ENCODE measurements around the gene ARHGEF1.

Gene ARHGEF1

DNA sequence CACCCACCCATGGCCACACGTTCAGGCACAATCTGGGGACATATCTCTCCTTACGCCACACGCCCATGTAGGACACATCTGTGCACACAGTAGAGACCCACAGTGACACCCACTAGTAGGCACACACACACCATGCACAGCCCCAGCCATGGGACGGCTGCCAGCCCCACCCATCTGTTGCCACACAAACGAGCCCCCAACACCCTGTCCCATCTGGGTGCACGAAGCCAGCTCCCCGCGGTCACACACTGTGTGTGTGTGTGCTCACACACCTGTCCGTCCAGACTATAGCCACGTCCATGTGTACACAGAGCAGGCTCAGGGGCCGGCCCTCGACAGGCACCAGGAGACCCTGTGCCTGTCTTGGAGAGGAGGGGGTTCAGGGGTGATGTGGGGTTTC lies 34.7 kb downstream of the ARHGEF1 start:
- no peak for DNase-seq (ENCODE audit: low read depth in 3 of 3, low spot score in 1 of 3)

DNA sequence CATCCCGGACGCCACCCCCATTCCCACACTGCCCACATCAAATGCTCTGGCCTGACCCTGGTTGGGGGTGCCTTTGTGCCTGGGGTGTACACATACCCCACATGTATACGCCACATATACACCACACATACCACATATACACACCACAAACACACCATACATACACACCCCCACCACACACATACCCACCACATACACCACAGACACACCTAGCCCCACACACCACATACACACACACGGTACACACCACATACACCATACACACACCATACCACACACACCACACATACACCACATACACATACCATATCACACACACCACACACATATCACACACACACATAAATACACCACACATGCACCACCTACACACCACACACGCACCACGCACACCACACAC lies 35.1 kb downstream of the ARHGEF1 start:
- DNase-seq (ENCODE audit: low read depth in 3 of 3, low spot score in 1 of 3): no peak

GRCh38 chr19:41918653-41919244 lies 35.8 kb downstream of the ARHGEF1 start:
- no peak for DNase-seq (ENCODE audit: low read depth in 3 of 3, low spot score in 1 of 3)

- no peak for DNase-seq (ENCODE audit: low read depth in 3 of 3, low spot score in 1 of 3)
Observed at GRCh38 chr19:41919948-41920712, 37.1 kb downstream of the ARHGEF1 start.

DNA sequence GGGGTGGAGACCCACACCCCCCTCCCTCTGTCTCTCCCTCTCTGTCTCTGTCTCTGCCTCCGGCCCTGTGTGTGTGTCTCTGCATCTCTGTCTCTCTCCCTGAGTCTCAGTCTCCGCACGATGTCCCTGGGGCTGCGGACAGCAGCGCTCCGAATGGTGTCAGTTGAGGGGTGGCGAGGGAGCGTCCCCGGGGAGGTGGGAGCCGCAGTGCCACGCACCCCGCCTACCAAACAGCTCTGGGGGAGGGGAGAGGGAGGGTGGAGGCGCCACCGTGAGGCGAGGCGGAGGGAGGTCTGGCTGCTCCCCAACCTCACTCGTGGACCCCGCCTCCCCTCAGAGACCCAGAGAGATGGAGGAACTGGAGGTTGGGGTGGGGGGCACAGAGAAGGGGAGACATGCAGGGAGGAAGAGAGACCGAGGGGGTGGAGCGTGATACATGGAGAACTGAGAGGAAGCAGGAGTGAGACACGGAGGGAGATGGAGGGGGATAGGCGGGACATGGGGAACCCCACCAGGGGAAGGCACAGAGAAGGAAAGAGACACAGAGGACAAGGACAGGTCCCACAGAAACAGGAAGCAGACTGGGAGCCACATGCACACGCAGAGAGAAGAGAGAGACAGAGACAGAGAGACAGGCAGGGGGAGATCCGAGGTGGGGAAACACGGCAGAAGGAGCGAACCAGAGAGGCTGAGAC lies 38.0 kb downstream of the ARHGEF1 start:
- no peak for DNase-seq (ENCODE audit: low read depth in 3 of 3, low spot score in 1 of 3)

- DNase-seq (ENCODE audit: low read depth in 3 of 3, low spot score in 1 of 3): no peak
Observed at GRCh38 chr19:41921577-41922576, 38.9 kb downstream of the ARHGEF1 start.

DNA sequence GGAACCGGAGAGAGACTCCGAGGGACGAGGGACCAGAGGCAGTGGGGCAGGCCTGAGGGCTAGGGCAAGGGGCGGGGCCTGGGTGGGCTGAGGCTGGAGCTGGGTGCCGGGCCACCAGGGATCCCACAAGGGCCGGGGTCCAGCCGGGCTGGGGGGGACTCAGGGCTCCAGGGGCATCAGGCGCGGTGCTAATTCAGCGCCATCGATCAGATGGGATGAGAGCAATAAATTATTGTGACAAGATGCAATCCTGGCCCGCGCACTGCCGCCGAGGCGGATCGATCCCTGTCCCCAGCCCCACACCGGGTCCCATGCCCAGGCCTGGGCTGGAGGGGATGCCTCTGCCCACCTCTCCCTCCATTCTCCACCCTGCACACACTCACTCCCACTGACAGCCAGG lies 39.6 kb downstream of the ARHGEF1 start:
- no peak for DNase-seq (ENCODE audit: low read depth in 3 of 3, low spot score in 1 of 3)

GRCh38 chr19:41923045-41923788 lies 40.2 kb downstream of the ARHGEF1 start:
- DNase-seq (ENCODE audit: low read depth in 3 of 3, low spot score in 1 of 3): no peak

DNA sequence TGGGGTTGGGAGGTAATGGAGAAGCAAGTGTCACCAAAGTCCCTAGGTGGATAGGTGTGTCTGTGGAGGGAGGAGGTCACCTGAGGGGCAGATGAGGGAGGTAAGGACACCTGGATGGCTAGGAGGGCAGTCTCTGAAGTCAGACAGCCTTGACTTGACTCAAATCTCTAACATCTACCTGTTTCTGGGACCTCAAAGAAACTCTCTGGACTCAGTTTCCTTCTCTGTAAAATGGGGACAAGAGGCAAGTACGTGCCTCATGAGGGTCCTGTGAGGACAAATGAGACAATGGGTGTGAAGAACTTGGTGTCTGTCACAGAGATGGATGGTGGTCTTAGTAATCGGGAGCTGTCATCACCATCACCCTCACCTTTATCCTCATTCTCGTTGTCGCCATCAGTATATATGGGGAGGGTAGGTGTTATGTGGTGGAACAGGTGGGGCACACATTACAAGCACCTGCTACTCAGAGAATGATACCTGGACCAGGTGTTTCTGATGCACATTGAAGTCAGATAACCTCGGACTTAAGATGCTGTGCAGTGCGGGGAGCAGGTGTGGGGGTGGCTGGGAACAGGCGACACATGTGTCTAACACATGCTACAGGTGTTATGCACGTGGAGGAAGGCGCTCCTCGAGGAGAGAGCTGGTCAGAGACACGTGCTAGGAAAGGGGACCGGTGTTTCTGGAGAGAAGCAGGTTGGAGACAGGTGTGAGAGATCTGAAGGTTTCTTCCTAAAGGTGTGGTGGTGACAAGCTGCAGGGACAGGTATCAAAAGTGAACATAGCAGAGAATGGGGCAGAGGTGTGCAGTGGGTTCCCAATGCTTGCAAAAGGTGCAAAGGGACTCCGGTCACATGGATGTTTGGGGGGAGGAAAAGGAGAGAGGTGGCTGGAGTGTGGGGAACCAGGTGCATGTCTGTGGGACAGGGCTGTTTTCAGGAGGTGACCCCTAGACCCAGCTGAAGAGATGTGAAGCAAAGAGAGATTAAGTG lies 41.5 kb downstream of the ARHGEF1 start:
- DNase-seq (ENCODE audit: low read depth in 3 of 3, low spot score in 1 of 3): no peak

DNA sequence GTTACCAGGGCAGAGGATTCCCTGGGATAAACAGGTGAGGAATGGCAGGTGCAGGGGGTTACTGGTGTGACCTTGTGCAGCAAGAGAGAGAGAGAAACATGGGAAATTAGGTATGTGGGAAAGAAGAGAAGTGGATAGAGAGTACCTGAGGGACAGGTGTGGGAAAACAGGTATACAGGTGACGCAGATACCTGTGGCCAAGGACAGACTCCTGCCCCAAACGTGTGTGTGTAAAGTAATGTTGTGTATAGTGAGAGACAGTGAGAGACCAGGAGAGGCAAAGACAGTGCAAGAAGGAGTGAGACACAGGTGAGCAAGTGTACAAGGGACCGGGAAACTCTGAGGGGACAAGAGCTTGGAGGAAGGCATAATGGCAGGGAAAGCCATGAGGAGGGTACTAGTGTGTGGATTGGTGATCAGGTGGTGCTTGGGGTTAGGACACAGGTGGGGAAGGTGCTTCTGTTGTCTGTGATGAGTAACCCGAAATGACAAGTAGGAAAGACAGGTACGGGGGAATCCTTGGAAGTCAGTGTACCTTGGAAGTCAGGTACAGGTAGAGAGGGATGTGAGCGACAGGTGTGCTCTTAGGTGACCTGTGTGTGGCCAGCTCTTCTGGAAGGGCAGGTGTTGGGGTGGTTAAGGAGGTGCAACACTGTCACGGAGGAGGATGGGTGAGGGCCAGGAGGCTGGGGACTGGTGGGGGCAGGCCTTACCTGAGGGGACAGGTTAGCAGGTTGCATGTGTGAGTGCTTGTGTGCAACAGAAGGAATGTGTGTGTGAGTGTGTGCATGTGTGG lies 42.4 kb downstream of the ARHGEF1 start:
- no peak for DNase-seq (ENCODE audit: low read depth in 3 of 3, low spot score in 1 of 3)

DNA sequence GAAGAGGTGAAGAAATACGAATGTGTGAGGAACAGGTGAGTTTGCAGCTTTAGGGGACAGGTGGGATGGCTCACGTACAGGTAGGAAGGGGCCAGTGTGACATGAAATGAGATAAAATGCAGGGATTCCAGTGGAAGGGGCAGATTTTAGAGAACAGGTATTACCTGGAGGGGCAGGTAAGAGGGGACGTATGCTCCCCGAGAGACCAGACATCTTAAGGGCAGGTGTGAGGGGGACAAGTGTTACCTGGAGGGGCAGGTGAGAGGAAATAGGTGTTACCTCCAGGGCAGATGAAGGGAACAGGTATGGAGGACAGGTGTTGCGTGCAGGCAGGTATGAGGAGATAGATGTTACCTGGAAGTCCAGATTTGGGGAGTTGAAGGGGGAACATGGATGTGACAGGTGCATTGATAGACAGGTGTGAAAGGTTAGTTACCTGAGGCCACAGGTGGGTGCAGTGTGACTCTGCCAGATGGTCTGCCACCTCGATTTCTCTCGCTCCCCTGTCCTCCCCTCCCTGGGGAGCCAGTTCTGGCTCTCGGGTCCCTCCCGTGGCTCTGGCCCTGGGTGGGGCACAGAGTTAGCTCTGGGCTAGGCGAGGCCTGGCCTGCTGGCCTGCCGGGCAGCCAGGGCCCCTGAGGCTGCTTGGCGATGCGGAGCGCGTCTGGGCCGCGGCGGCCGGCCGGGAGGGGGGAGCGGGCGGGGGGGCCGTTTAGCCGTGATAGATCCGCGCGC lies 43.2 kb downstream of the ARHGEF1 start:
- DNase-seq (ENCODE audit: low read depth in 3 of 3, low spot score in 1 of 3): no peak

- DNase-seq (ENCODE audit: low read depth in 3 of 3, low spot score in 1 of 3): no peak
Observed at GRCh38 chr19:41926763-41927496, 43.9 kb downstream of the ARHGEF1 start.

DNA sequence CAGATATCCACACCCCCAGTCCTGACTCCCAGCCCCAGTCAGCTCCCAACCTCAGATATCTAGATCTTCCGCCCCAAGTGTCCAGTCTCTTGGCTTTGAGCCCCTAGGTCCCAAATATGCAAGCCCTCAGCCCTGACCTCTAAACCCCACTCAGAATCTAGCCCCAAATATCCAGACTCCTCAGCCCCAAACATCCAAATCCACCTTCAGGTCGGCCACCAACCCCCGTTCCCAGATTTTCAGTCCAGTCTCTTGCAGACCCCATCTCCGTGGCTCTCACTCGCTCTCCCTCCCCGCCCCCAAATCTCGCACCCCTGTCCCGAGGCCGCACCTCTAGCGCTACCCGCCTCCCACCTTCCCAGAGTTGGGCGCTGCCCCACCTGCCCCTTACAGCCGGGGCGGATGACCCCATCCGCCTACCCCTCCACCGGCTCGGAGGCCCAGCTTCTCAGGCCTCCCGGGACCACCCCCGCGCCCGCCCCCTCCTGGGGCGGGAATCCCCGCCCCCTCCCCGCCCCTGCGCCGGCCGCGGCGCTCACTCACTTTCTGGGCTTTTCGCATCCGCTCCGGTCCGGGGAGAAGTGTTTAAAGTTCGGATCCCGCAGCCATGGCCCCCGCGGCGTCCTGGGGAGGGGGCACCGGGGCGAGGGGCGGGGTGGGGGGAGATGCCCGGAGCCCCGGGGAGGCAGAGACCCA lies 44.7 kb downstream of the ARHGEF1 start:
- DNase-seq (ENCODE audit: low read depth in 3 of 3, low spot score in 1 of 3): no peak

GRCh38 chr19:41928221-41928683 lies 45.3 kb downstream of the ARHGEF1 start, which contains the start of gene ERFL:
ERFL (minus strand) TSS chr19:41928449; CDS start chr19:41912919, 15,530 bp downstream.
- DNase-seq (ENCODE audit: low read depth in 3 of 3, low spot score in 1 of 3): no peak

DNA sequence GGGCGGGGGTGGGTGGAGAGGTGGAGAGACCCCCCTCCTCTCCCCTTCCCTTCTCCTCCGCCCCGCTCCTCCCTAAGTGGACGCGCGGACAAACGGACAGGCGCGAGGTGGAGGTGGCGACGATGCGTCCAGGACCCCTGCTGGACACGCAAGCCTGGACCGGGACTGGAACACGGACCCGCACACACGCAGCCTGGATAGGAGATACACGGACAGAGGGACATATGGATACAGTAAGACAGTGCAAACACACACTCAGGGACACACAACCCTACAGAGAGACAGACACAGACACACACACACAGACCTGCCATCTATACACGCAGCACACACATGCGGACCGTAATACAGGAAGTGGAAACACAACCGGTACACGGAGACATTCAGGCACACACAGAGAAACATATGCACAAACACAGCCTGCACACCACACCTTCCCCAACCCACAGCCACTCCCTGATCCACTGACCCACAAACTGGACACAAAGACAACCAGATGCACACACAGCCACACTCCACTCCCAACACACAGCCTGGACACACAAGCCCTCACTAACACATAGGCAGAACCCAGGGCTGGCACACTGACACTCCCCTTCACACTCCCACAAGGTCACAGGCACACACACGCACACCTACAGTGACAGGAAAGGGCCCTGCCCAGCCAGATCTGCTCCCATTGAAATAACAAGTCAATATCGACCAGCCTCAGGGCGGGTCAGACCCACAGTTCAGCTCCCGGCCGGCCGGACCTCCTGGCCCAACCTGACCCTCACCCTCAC lies 46.0 kb downstream of the ARHGEF1 start:
- no peak for DNase-seq (ENCODE audit: low read depth in 3 of 3, low spot score in 1 of 3)
